Measurements from ENCODE around the gene TRIM10. TPM values are rescaled to one million over a fixed set of nuclear protein-coding genes. Genes with fewer than 3 reads are reported as not detected.

The TRIM10 gene
- total and polyA plus RNA-seq, 10 of the 15 experiments (the other 5 are each of a cell fraction or from before 2014, with no cell fraction given) = 0.01 TPM; not detected in 9

DNA sequence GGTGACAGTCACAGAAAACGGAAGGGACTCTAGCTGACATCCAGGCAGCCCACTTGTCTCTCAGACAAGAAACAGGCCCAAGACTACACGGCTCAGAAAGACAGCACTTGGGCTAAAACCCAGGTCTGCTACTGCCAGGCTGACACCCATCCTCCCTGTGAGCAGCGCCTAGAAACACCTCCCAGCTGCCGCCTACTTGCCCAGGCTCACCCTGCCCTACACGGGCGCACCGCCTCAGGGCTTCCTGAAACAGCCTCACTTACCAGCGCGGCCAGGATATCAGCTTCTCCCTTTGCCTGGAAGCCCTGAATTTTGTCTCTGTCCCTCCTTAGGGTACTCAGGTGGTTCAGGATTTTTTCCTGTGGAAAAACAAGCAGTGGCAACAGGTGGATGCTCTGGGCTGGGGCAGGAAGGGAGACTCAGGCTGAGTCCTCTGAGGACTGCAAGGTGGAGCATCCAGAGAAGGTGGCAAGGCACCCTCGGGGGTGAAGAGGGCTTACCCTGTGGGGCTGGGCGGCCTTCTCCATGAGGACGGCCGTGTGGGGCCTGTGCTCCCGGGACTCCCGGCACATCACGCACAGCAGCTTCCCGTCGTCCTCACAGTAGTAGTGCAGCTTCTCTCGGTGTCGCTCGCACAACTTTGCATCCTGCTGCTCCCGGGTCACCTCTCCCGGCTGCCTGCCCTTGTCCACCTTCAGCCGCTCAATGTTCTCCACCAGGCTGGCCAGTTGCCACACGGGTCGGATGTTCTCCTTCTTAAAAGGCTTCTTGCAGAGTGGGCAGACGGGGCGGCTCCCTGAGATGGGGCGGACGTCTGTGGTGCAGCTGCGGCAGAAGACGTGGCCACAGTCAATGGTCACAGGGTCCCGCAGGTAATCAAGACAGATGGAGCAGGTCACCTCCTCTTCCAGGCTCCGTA, 37.4 kb upstream of the TRIM10 start:
- 94% methylated on average over 34 of the region's 34 CpGs for WGBS (ENCODE audit: insufficient coverage, insufficient replicate concordance, low lambda C conversion rate, missing lambda C conversion rate)
- no peak for DNase-seq (ENCODE audit: low read depth, low spot score)
- Histone ChIP-seq H3K4me2 (ENCODE audit: control insufficient read depth, insufficient read depth) (no peak overlapping the region), H3K4me3 (no peak overlapping the region), H3K27me3 (replicated peaks in 1 of 2; ENCODE audit: control insufficient read depth in 2 of 2, insufficient read depth in 2 of 2, low read length in 1 of 2) (no peaks in the 10 kb centered on the region), H3K4me1 (ENCODE audit: control insufficient read depth, insufficient read depth, low read length) (peaks cover 20% of the 10 kb centered on the region), H3K9me3 (replicated peaks; ENCODE audit: control insufficient read depth, insufficient read depth, low read length) (no peaks in the 10 kb centered on the region), H3K9ac (ENCODE audit: control insufficient read depth, insufficient read depth, low read length) (no peak overlapping the region), H3K36me3 (ENCODE audit: control insufficient read depth in 2 of 2, insufficient read depth in 2 of 2, low read length in 1 of 2) (peaks cover 35 to 41% of the 10 kb centered on the region in 2 experiments), H4K20me1 (ENCODE audit: control insufficient read depth, insufficient read depth) (peaks cover 9% of the 10 kb centered on the region), H2AFZ (ENCODE audit: control insufficient read depth, low read depth, low read length) (no peak overlapping the region), H3K27ac (ENCODE audit: control insufficient read depth, insufficient read depth) (no peak overlapping the region), H3K79me2 (ENCODE audit: control insufficient read depth, insufficient read depth, low read length) (peaks cover 19% of the 10 kb centered on the region)
- no peak for FAIRE-seq
- ChIA-PET RAD21 (ENCODE audit: unreplicated experiment) (no interaction called here), SMC1A (ENCODE audit: uncharacterized antibody, unreplicated experiment) (no interaction called here), CTCF (no interaction called here), POLR2A (interaction anchor here (0.6 kb wide), 1 partner anchor 1932 kb away, joined by 6 read pairs; no protein-coding TSS in a partner anchor)
- BruUV-seq (replicated peaks) = no TSS peak
- intact Hi-C loops (cut with micrococcal nuclease; ENCODE audit: unreplicated experiment) = no loop called here
- no peak for ATAC-seq
- in situ Hi-C loops (cut with MboI) = no loop called here
- no peak for TF ChIP-seq BHLHE40 (IDR thresholded peaks at IDR 0.05; ENCODE audit: borderline replicate concordance in 1 of 2, low read depth in 2 of 2, low read length in 1 of 2)
- TF ChIP-seq PAX8 (IDR thresholded peaks at IDR 0.05) = no peak
- no peak for TF ChIP-seq NFXL1 (IDR thresholded peaks at IDR 0.05; ENCODE audit: borderline replicate concordance)
- TF ChIP-seq, protein P1, sequence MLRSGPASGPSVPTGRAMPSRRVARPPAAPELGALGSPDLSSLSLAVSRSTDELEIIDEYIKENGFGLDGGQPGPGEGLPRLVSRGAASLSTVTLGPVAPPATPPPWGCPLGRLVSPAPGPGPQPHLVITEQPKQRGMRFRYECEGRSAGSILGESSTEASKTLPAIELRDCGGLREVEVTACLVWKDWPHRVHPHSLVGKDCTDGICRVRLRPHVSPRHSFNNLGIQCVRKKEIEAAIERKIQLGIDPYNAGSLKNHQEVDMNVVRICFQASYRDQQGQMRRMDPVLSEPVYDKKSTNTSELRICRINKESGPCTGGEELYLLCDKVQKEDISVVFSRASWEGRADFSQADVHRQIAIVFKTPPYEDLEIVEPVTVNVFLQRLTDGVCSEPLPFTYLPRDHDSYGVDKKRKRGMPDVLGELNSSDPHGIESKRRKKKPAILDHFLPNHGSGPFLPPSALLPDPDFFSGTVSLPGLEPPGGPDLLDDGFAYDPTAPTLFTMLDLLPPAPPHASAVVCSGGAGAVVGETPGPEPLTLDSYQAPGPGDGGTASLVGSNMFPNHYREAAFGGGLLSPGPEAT (IDR thresholded peaks at IDR 0.05; ENCODE audit: low read depth) = no peak
- TF ChIP-seq FOS (IDR thresholded peaks at IDR 0.05; ENCODE audit: borderline replicate concordance, extremely low read depth, insufficient read length) = no peak
- TF ChIP-seq YBX1 (IDR thresholded peaks at IDR 0.05) = no peak
- no peak for TF ChIP-seq ZBED1 (IDR thresholded peaks at IDR 0.05; ENCODE audit: borderline replicate concordance)
- no peak for TF ChIP-seq RBBP5 (conservative IDR thresholded peaks at IDR 0.05)
- no peak for TF ChIP-seq POU2F2 (IDR thresholded peaks at IDR 0.05; ENCODE audit: borderline replicate concordance, low read depth, low read length)
- TF ChIP-seq EZH2 (IDR thresholded peaks at IDR 0.05; ENCODE audit: borderline replicate concordance, control insufficient read depth, low read depth, low read length) = no peak
- TF ChIP-seq RELA (IDR thresholded peaks at IDR 0.05; ENCODE audit: borderline replicate concordance, partially characterized antibody) = no peak
- TF ChIP-seq SREBF1 (IDR thresholded peaks at IDR 0.05; ENCODE audit: low read length) = no peak
- TF ChIP-seq, protein P2, sequence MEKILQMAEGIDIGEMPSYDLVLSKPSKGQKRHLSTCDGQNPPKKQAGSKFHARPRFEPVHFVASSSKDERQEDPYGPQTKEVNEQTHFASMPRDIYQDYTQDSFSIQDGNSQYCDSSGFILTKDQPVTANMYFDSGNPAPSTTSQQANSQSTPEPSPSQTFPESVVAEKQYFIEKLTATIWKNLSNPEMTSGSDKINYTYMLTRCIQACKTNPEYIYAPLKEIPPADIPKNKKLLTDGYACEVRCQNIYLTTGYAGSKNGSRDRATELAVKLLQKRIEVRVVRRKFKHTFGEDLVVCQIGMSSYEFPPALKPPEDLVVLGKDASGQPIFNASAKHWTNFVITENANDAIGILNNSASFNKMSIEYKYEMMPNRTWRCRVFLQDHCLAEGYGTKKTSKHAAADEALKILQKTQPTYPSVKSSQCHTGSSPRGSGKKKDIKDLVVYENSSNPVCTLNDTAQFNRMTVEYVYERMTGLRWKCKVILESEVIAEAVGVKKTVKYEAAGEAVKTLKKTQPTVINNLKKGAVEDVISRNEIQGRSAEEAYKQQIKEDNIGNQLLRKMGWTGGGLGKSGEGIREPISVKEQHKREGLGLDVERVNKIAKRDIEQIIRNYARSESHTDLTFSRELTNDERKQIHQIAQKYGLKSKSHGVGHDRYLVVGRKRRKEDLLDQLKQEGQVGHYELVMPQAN (conservative IDR thresholded peaks at IDR 0.05) = no peak
- TF ChIP-seq, protein P3, sequence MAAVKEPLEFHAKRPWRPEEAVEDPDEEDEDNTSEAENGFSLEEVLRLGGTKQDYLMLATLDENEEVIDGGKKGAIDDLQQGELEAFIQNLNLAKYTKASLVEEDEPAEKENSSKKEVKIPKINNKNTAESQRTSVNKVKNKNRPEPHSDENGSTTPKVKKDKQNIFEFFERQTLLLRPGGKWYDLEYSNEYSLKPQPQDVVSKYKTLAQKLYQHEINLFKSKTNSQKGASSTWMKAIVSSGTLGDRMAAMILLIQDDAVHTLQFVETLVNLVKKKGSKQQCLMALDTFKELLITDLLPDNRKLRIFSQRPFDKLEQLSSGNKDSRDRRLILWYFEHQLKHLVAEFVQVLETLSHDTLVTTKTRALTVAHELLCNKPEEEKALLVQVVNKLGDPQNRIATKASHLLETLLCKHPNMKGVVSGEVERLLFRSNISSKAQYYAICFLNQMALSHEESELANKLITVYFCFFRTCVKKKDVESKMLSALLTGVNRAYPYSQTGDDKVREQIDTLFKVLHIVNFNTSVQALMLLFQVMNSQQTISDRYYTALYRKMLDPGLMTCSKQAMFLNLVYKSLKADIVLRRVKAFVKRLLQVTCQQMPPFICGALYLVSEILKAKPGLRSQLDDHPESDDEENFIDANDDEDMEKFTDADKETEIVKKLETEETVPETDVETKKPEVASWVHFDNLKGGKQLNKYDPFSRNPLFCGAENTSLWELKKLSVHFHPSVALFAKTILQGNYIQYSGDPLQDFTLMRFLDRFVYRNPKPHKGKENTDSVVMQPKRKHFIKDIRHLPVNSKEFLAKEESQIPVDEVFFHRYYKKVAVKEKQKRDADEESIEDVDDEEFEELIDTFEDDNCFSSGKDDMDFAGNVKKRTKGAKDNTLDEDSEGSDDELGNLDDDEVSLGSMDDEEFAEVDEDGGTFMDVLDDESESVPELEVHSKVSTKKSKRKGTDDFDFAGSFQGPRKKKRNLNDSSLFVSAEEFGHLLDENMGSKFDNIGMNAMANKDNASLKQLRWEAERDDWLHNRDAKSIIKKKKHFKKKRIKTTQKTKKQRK (IDR thresholded peaks at IDR 0.05; ENCODE audit: low read depth, low read length) = no peak
- TF ChIP-seq BCL11A (IDR thresholded peaks at IDR 0.05; ENCODE audit: low read depth, low read length) = no peak
